DMS79 (cell line): ENCODE measurements around the gene ADGRB2.
A peak's percentile ranks its signal among the peaks of the same experiment; 100 is the strongest.

ENCODE experiments used
- DNase-seq: peaks from one replicate; lab custom pipeline; 2025; lab: John Stamatoyannopoulos, UW

Gene ADGRB2

GRCh38 chr1:31781756-31782371 lies 17.7 kb upstream of the ADGRB2 start:
- DNase-seq, result peak; percentile 30

- DNase-seq, result no peak
These were observed 17.1 kb upstream of the ADGRB2 start for GRCh38 chr1:31781138-31781755.

- DNase-seq, result no peak
These were observed 16.5 kb upstream of the ADGRB2 start for GRCh38 chr1:31780632-31781031.

GRCh38 chr1:31779687-31780086 lies 15.5 kb upstream of the ADGRB2 start:
- no peak for DNase-seq

- no peak for DNase-seq
These were observed 14.8 kb upstream of the ADGRB2 start for GRCh38 chr1:31778763-31779488.

- no peak for DNase-seq
These were observed 12.4 kb upstream of the ADGRB2 start for GRCh38 chr1:31776516-31776915.

GRCh38 chr1:31776032-31776431 lies 11.9 kb upstream of the ADGRB2 start:
- DNase-seq, result no peak

- DNase-seq, result no peak
These were observed 11.3 kb upstream of the ADGRB2 start for GRCh38 chr1:31775210-31775999.

- no peak for DNase-seq
These were observed 10.4 kb upstream of the ADGRB2 start for GRCh38 chr1:31774495-31774894.

GRCh38 chr1:31773861-31774260 lies 9.7 kb upstream of the ADGRB2 start:
- DNase-seq, result no peak

- no peak for DNase-seq
These were observed 8.6 kb upstream of the ADGRB2 start for GRCh38 chr1:31772669-31773248.

GRCh38 chr1:31771891-31772668 lies 7.9 kb upstream of the ADGRB2 start:
- DNase-seq, result no peak

- peak; percentile 75 for DNase-seq
These were observed 5.7 kb upstream of the ADGRB2 start for GRCh38 chr1:31769720-31770390.

- DNase-seq, result peak; percentile 32
These were observed 5.0 kb upstream of the ADGRB2 start for GRCh38 chr1:31768939-31769704.

GRCh38 chr1:31768407-31768907 lies 4.3 kb upstream of the ADGRB2 start:
- DNase-seq, result no peak

- DNase-seq, result no peak
These were observed 3.1 kb upstream of the ADGRB2 start for GRCh38 chr1:31767225-31767624.

GRCh38 chr1:31765516-31765915 lies 1.4 kb upstream of the ADGRB2 start:
- no peak for DNase-seq

GRCh38 chr1:31765041-31765467 lies 914 bp upstream of the ADGRB2 start:
- peak; percentile 44 for DNase-seq

GRCh38 chr1:31763671-31764311 lies 349 bp downstream of the ADGRB2 start:
- DNase-seq, result no peak
